Right hindlimb (tissue), 1 donor: ENCODE results near the gene AOAH.
A peak's percentile ranks its signal among the peaks of the same experiment; 100 is the strongest.

ENCODE experiments used
- DNase-seq: peaks from one replicate; pipeline ENCODE4 v3.0.0-alpha.2; 2018

The AOAH gene

GRCh38 chr7:36723951-36724664, at the start of gene AOAH:
Gene AOAH (minus strand): TSS chr7:36724494. CDS start chr7:36724148, 346 bp downstream.
- peak; percentile 24 for DNase-seq

DNA sequence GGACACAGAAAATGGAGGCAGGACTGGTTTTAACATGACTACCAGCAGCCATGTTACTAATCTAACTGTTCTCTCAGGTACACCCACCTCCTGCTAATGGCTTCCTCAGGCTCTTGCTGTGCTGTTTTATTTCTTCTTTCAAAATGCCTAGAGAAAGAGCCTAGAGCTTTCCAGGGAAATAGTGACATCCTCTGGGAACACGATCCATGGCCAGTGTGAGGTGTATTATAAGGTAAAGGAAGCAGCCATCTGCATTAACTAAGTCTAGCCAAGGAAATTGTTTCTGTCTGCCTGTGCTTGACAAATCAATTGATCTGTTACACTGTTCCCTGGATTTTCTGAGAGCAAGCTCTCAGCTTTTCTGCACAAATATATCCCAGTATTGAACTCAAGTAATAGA, 42.2 kb upstream of the AOAH start:
- no peak for DNase-seq

DNA sequence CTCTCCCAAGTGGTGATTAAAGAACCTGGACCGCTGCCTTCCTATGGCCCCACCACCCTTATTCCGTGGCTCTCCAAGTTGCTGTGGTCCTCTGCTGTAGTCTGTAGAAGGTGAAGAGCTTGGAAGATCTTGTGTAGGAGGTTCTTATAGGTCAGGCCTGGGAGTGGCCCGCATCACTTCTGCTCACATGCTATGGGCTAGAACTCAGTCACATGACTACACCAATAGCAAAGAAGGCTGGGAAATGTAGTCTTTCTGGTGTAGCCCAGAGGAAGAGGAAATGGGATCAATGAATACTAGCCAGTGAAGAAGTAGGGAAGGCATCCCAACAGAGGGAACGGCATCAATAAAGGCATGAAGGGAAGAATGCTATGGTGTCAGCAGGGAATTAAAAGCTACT, 41.3 kb upstream of the AOAH start:
- no peak for DNase-seq

- DNase-seq: no peak
Measured at GRCh38 chr7:36764929-36765328, 40.6 kb upstream of the AOAH start.

DNA sequence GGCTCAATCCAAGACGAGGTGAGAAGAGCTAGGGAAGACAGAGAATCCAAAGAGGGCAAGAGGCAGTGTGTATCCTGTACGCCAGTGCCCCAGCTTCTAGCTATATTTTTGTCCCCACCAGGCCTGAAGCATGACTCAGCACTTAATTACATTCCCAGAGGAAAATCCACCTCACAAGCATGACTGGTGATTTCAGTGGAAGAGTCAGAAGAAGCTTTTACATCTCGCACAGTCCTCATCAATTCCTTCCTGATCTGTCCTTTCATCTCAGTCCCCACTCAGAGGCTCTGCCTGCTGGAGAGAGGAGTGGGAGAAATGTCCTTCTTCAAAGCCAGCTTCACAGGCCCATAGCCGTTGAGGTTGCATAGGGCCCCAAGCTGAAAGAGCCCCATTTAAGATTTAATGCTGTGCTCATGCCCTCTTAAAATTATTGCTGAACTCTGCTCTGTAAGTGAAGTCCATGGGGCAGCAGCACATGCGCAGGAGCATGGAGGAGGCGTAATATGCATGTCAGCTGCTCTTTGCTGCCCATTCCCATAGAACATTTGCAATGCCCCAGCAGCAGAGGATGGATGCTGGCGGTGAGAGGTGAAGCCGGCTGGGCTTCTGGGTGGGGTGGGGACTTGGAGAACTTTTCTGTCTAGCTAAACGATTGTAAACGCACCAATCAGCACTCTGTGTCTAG, 39.0 kb upstream of the AOAH start:
- no peak for DNase-seq

DNA sequence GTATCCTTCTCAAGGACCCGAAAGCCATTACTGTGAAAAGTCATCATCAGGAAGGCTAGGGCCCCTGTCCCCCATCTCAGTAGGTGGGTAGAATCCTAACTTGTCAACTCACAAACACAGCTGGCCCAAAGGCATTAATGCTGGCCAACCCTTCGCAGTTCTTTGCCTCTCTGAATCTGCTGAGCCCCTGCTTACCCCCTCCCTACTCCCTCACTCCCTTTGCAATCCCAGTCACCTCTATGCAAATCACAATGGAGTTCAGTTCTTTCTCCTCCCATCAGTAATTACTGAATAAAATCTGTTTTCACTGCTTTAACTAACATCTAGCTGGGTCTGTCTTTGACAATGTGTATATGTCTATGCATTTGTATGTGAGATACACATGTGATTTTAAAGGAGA, 38.1 kb upstream of the AOAH start:
- no peak for DNase-seq

DNA sequence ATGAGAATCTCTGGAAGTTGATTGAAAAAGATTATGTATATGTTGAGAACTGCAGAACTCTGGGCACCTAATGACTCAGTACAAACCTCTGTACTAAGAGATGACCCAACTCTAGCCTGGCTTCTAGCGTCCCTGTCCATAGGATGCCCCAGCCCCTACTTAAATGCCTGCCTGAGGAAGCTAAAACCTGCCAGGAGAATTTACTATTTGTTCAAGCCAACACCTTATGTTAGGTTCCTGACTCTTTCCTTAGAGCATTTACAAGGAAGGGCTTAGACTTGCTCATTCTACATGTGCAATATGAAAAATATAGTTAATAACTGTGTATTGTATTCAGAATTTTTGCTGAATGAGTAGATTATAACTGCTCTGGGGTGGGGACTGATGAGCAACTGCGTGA, 37.5 kb upstream of the AOAH start:
- DNase-seq: no peak

DNA sequence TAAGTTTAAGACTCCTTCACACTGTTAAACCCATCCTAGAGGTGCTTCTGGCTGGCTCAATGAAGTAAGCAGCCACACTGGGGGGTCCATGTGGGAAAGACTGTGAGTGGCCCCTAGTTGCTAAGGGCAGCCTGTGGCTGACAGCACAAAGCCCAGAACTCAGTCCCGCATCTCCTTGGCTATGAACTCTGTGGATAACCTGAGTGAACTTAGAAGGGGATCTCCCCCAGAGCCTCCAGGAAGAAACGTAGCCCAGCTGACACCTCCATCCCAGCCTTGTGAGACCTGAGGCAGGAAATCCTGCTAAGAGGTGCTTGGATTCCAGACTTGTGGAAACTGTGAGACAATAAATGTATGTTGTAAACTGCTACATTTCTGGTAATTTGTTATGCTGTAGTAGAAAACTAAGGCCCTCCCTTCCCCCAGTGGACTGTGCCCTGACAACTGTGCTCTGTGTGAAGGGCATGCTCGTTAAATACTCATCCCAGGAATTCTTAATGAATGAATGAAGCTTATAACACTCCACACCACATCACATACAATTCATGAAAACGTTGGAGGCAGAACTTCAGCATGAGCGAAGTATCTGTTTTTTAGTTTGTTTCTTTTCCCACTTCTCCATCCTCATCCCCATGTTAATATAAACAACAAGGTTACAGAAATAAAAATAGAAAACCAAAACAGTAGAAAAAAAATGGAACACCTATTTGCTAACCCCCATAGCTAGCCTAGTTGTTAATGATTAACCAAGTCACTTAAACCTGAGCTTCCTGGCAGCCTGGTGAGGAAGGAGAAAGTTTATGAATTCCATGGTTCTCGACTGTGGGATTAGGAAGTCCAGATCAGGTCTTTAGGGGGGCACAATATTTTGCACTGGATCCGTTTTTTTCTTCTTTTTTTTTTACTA, 36.8 kb upstream of the AOAH start:
- no peak for DNase-seq

DNA sequence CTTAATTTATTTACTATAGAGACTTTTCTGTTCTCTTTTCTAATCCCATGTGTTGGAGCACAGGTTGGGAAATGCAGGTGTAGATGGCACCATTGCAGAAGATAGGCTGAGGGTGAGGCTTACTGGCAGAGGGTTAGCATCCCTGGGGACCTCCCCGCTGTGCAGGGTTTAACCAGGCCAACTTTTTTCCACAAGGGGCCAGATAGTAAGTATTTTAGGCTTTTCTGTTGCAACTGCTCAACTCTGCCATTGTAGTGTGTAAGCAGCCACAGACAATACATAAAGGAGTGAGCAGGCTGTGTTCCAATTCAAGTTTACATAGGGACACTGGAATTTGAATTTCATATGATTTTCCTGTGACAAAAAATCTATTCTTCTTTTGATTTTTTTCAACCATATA, 34.6 kb upstream of the AOAH start:
- DNase-seq: no peak

DNA sequence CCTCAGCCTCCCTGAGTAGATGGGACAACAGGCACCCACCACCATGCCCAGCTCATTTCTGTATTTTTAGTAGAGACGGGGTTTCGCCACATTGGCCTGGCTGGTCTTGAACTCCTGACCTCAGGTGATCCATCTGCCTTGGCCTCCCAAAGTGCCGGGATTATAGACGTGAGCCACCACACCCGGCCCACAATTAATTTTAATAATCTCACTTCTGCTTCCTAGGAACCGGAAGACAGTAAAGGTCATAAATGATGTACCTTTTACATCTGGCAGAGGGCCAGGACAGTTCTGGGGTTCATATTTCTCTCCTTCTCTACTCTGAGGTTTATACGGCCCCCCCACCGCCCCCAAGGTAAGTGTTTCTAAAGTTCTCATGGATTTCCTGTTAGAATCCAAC, 31.2 kb upstream of the AOAH start:
- DNase-seq: no peak

GRCh38 chr7:36752026-36752711, 27.9 kb upstream of the AOAH start:
- no peak for DNase-seq

GRCh38 chr7:36750451-36750850, 26.2 kb upstream of the AOAH start:
- DNase-seq: no peak

DNA sequence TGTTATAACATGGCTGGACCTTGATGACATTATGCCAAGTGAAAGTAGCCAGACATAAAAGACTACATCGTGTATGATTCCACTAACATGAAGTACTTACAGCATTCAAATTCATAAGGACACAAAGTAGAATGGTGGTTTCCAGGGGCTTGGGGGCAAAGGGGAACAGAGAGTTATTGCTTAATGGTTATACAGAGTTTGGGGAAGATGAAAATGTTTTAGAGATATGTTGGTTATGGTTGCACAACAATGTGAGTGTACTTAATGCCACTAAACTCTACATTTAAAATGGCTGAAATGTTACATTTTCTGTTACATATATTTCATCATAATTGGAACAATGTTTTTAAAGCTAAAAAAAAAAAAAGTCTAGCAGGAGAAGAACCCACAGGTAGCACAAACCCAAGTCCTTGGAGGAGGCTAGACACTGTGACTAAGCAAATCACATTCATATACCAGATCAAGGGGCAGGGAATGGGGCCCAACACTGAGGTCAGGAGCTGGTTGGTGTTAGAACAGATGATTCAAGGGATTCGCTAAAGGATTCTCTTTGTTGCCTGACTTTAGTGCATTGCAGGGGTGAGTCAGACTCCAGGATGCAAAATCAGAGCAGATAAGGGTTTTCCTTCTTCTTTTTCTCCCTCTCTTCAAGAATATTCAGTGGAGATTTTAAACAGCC, 25.1 kb upstream of the AOAH start:
- no peak for DNase-seq

DNA sequence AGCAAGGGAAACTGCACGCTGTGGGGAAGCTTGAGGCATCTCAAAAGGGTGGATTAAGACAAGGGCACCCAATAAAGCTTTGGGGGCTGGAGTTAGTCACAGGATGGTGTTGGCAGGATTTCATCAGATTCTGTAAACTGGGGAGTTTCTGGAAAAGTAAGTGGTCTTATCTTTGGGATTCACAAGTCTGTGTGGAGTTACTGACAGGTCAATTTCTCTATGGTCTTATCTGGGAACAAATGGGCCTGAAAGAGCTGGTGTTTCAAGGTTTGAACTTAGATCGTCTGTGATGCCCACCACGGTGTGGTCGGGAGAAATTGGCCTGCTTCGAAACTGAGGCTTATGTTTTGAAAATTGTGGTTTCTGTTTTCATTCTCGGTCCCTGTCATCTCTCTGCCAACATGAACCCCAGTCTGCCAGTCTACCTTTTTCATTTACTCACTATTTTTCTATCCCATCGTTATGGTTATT, 23.8 kb upstream of the AOAH start:
- no peak for DNase-seq

- no peak for DNase-seq
Measured at GRCh38 chr7:36747280-36748016, 23.2 kb upstream of the AOAH start.

- DNase-seq: no peak
Measured at GRCh38 chr7:36746347-36746746, 22.1 kb upstream of the AOAH start.

DNA sequence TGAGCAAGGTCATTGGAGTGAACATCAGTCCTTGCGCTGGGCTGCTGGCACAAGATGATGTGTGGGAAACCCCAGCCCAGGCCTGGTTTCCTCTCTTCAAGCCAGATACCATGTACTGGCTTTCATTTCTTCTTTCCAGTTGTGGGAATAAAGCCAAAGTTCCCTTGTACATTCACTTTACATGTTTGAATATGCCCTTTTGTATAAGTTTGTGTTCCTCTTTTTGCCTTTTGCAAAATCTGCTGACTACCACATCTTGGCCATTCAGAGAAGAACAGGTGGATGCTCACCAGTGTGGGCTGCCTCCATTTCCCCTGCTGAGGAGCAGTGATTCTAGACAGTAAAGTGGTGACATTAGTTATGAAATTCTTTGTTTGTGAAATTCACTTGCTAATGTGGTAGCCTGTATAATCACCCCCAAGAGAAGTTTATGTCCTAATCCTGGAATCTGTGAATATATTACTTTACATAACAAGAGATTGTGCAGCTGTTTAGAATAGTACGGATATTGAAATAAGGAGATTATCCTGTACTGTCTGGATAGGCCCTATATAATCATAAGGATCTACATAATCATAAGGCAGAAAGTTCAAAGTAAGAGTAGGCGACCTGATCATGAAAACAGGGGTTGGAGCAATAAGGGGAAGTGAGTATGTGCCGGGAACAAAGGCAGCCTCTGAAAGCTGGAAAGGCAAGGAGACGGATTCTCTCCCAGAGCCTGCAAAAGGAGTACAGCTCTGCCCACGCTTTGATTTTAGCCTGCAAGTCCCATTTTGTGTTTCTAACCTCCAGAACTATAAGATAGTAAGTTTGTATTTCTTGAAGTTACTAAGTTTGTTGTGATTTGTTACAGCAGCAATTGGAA, 18.8 kb upstream of the AOAH start:
- DNase-seq: no peak

GRCh38 chr7:36741866-36742265, 17.6 kb upstream of the AOAH start:
- DNase-seq: no peak

DNA sequence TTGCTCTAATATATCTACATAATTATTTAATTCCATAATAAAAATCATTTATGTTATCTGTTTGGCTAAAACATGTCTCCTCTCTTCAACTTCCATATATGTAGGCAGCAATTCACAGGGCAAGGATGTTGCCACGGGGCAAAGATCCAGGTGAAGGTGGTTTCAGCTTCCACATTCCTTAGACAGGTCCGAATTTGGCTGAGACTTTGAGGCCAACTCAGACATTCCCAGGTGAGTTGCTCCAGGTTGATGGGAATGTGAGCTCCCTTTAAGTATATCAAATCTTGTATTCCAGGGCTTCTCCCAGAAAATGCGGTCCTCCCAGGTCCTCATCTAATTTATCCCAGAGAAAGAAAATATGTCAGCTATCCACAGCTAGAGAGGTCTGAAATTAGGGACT, 15.1 kb upstream of the AOAH start:
- no peak for DNase-seq

DNA sequence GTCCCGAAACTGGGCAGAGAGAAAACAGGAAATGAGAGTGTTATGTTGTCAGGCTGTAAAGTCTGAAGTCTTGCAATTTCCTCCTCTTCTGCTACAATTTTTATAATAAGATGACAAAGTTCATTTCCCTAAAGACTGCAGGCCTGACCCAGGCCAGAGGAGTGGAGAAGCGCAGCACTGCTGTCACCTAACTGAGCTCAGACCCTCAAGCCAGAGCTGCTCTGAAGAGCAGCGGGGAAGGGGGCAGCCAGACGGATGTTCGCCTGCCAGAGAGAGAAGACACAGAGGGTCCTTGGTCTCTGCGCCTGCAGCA, 12.6 kb upstream of the AOAH start:
- DNase-seq: no peak
